ENCODE data around the gene UEVLD. TPM values are rescaled to one million over a fixed set of nuclear protein-coding genes. Genes with fewer than 3 reads are reported as not detected.
A peak's percentile ranks its signal among the peaks of the same experiment; 100 is the strongest.

UEVLD gene
- total RNA-seq, 1 donor from 2014 or later: 20.1 TPM

DNA sequence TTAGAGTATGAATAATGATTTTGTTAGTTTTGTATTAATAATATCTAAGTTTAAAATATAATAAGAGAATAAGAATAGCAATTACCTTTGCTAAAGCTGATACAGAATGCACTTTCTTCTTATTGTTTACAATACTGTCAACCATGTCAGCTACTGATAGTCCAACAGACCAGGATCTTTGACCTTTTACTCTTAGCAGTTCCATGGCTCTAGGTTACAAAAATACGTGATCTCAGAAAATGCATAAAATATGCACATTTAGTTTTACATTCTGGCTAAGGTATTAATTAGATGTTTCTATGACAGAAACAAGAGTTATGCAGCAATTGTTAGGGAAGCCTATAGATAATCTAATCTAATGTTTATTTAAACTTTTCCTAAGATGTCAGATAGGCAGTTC lies 54.3 kb downstream of the UEVLD start:
- Histone ChIP-seq H3K4me3 (ENCODE audit: insufficient read depth, low read depth, low read length) (no peak overlapping the region), H3K9me3 (ENCODE audit: insufficient read depth, low read depth, low read length) (no peaks in the 10 kb centered on the region), H2AFZ (ENCODE audit: low read depth, low read length) (no peak overlapping the region), H3K4me2 (ENCODE audit: low read length) (no peak overlapping the region), H3K27ac (ENCODE audit: low read depth, low read length) (no peak overlapping the region), H3K79me2 (ENCODE audit: insufficient read depth, low read length) (no peaks in the 10 kb centered on the region), H3K9ac (ENCODE audit: low read length) (no peak overlapping the region), H3K36me3 (ENCODE audit: insufficient read depth, low read length) (peaks cover 9% of the 10 kb centered on the region), H3K4me1 (ENCODE audit: insufficient read depth, low read length) (no peaks in the 10 kb centered on the region), H4K20me1 (ENCODE audit: insufficient read depth, low read length) (no peaks in the 10 kb centered on the region), H3K27me3 (ENCODE audit: insufficient read depth, low read length) (no peaks in the 10 kb centered on the region)
- Mint-ChIP-seq H3K27ac (ENCODE audit: unreplicated experiment) (no peak overlapping the region), H3K4me3 (ENCODE audit: unreplicated experiment) (no peak overlapping the region), H3K27me3 (ENCODE audit: low read depth, unreplicated experiment) (no peaks in the 10 kb centered on the region), H3K9me3 (ENCODE audit: unreplicated experiment) (no peaks in the 10 kb centered on the region), H3K36me3 (ENCODE audit: low read depth, unreplicated experiment) (no peaks in the 10 kb centered on the region), H3K4me1 (ENCODE audit: low read depth, unreplicated experiment) (no peaks in the 10 kb centered on the region)
- TF ChIP-seq, protein P1, sequence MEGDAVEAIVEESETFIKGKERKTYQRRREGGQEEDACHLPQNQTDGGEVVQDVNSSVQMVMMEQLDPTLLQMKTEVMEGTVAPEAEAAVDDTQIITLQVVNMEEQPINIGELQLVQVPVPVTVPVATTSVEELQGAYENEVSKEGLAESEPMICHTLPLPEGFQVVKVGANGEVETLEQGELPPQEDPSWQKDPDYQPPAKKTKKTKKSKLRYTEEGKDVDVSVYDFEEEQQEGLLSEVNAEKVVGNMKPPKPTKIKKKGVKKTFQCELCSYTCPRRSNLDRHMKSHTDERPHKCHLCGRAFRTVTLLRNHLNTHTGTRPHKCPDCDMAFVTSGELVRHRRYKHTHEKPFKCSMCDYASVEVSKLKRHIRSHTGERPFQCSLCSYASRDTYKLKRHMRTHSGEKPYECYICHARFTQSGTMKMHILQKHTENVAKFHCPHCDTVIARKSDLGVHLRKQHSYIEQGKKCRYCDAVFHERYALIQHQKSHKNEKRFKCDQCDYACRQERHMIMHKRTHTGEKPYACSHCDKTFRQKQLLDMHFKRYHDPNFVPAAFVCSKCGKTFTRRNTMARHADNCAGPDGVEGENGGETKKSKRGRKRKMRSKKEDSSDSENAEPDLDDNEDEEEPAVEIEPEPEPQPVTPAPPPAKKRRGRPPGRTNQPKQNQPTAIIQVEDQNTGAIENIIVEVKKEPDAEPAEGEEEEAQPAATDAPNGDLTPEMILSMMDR (IDR thresholded peaks at IDR 0.05; ENCODE audit: insufficient read depth, low read depth, low read length): no peak
- TF ChIP-seq EZH2 (IDR thresholded peaks at IDR 0.05; ENCODE audit: insufficient read depth, low read length): no peak
- FAIRE-seq: no peak
- no peak for DNase-seq (ENCODE audit: low read depth)

- Histone ChIP-seq H3K27ac (ENCODE audit: low read depth, low read length) (no peak overlapping the region), H3K79me2 (ENCODE audit: insufficient read depth, low read length) (no peaks in the 10 kb centered on the region)
- H3K4me3 Mint-ChIP-seq (ENCODE audit: unreplicated experiment): no peak overlapping the region
Measured at GRCh38 chr11:18533365-18533764, 55.2 kb downstream of the UEVLD start.

DNA sequence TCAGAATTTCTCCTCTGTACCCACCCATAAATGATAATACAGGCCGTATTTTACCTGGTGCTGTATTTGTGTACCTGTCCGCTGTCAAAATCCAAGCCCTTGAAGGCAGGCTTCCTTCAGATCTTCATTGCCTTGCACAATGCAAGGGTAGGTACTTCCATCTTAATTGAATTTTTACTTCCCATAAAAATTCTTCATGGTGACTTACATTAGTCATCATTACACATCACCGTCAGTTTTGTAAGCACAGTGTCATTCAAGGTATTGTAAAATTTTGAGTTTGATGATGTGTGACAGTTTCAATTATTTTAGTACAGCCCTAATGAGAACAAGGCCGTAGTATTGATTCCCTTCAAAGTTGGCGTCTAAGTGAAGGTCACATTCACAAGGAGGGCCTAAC lies 61.0 kb downstream of the UEVLD start:
- Histone ChIP-seq H3K36me3 (ENCODE audit: insufficient read depth, low read length) (peaks cover 3% of the 10 kb centered on the region), H3K4me3 (ENCODE audit: insufficient read depth, low read depth, low read length) (peak overlapping the region; percentile 98), H3K9ac (ENCODE audit: low read length) (peak overlapping the region; percentile 98), H3K4me1 (ENCODE audit: insufficient read depth, low read length) (peaks cover 14% of the 10 kb centered on the region), H3K27ac (ENCODE audit: low read depth, low read length) (peak overlapping the region; percentile 98), H4K20me1 (ENCODE audit: insufficient read depth, low read length) (peaks cover 6% of the 10 kb centered on the region), H3K27me3 (ENCODE audit: insufficient read depth, low read length) (no peaks in the 10 kb centered on the region), H2AFZ (ENCODE audit: low read depth, low read length) (peak overlapping the region; percentile 90), H3K79me2 (ENCODE audit: insufficient read depth, low read length) (peaks cover 49% of the 10 kb centered on the region), H3K9me3 (ENCODE audit: insufficient read depth, low read depth, low read length) (no peaks in the 10 kb centered on the region), H3K4me2 (ENCODE audit: low read length) (peak overlapping the region; percentile 94)
- TF ChIP-seq, protein P1 (IDR thresholded peaks at IDR 0.05; ENCODE audit: insufficient read depth, low read depth, low read length): no peak
- TF ChIP-seq EZH2 (IDR thresholded peaks at IDR 0.05; ENCODE audit: insufficient read depth, low read length): no peak
- no peaks in the 10 kb centered on the region for H3K4me1 Mint-ChIP-seq (ENCODE audit: low read depth, unreplicated experiment)
- H3K36me3 Mint-ChIP-seq (ENCODE audit: low read depth, unreplicated experiment): peaks cover 2% of the 10 kb centered on the region
- H3K9me3 Mint-ChIP-seq (ENCODE audit: unreplicated experiment): no peaks in the 10 kb centered on the region
- FAIRE-seq: no peak
- H3K27me3 Mint-ChIP-seq (ENCODE audit: low read depth, unreplicated experiment): no peaks in the 10 kb centered on the region
- H3K4me3 Mint-ChIP-seq (ENCODE audit: unreplicated experiment): peak overlapping the region; percentile 99
- peak; percentile 18 for DNase-seq (ENCODE audit: low read depth)
- peak overlapping the region; percentile 99 for H3K27ac Mint-ChIP-seq (ENCODE audit: unreplicated experiment)

More at GRCh38 chr11:18533365-18533764, 55.2 kb downstream of the UEVLD start:
- no peak overlapping the region for H3K9ac ChIP-seq (ENCODE audit: low read length)
- FAIRE-seq: no peak
- Mint-ChIP-seq H3K36me3 (ENCODE audit: low read depth, unreplicated experiment) (no peaks in the 10 kb centered on the region), H3K27ac (ENCODE audit: unreplicated experiment) (no peak overlapping the region), H3K27me3 (ENCODE audit: low read depth, unreplicated experiment) (no peaks in the 10 kb centered on the region), H3K4me1 (ENCODE audit: low read depth, unreplicated experiment) (no peaks in the 10 kb centered on the region), H3K9me3 (ENCODE audit: unreplicated experiment) (no peaks in the 10 kb centered on the region)
- no peak overlapping the region for H3K4me3 ChIP-seq (ENCODE audit: insufficient read depth, low read depth, low read length)
- no peak overlapping the region for H2AFZ ChIP-seq (ENCODE audit: low read depth, low read length)
- no peak overlapping the region for H3K4me2 ChIP-seq (ENCODE audit: low read length)
- no peaks in the 10 kb centered on the region for H4K20me1 ChIP-seq (ENCODE audit: insufficient read depth, low read length)
- no peaks in the 10 kb centered on the region for H3K4me1 ChIP-seq (ENCODE audit: insufficient read depth, low read length)
- no peaks in the 10 kb centered on the region for H3K9me3 ChIP-seq (ENCODE audit: insufficient read depth, low read depth, low read length)
- DNase-seq (ENCODE audit: low read depth): no peak
- no peak for TF ChIP-seq EZH2 (IDR thresholded peaks at IDR 0.05; ENCODE audit: insufficient read depth, low read length)
- TF ChIP-seq, protein P1 (IDR thresholded peaks at IDR 0.05; ENCODE audit: insufficient read depth, low read depth, low read length): no peak
- H3K27me3 ChIP-seq (ENCODE audit: insufficient read depth, low read length): no peaks in the 10 kb centered on the region
- H3K36me3 ChIP-seq (ENCODE audit: insufficient read depth, low read length): peaks cover 9% of the 10 kb centered on the region

All from astrocyte (in vitro differentiated cells and primary cell).